ENCODE data around the gene RIPPLY3. TPM values are rescaled to one million over a fixed set of nuclear protein-coding genes. Genes with fewer than 3 reads are reported as not detected.

Gene RIPPLY3
- polyA plus RNA-seq, 1 donor (not counting 4 experiments of a cell fraction or from before 2014, with no cell fraction given): 0.05 TPM

- no peaks in the 10 kb centered on the region for H3K79me2 ChIP-seq (ENCODE audit: control insufficient read depth, insufficient read depth, low read length)
- no peaks in the 10 kb centered on the region for H3K36me3 ChIP-seq (ENCODE audit: control insufficient read depth in 2 of 2, extremely low read depth in 1 of 2, insufficient read depth in 2 of 2, low read length in 2 of 2)
- H3K27me3 ChIP-seq (ENCODE audit: control insufficient read depth, extremely low read depth, insufficient read depth, low read length): no peaks in the 10 kb centered on the region
- FAIRE-seq: no peak
- H4K20me1 ChIP-seq (ENCODE audit: control insufficient read depth, extremely low read depth, insufficient read depth, low read length): no peaks in the 10 kb centered on the region
- no peaks in the 10 kb centered on the region for H3K4me1 ChIP-seq (ENCODE audit: control insufficient read depth, extremely low read depth, insufficient read depth, low read length)
- DNase-seq (ENCODE audit: low read depth, low spot score): no peak
- H3K9ac ChIP-seq (ENCODE audit: control insufficient read depth, extremely low read depth, insufficient read depth, low read length): no peak overlapping the region
- H3K4me3 ChIP-seq (ENCODE audit: control insufficient read depth in 2 of 3, extremely low read depth in 1 of 3, insufficient read depth in 2 of 3, low read depth in 1 of 3, low read length in 3 of 3): no peak overlapping the region
- no peaks in the 10 kb centered on the region for H3K9me1 ChIP-seq (ENCODE audit: control insufficient read depth, extremely low read depth, insufficient read depth, low read length)
- no peak overlapping the region for H3K27ac ChIP-seq (ENCODE audit: control insufficient read depth, insufficient read depth, low read length)
- no peak overlapping the region for H3K4me2 ChIP-seq (ENCODE audit: control insufficient read depth, extremely low read depth, insufficient read depth, low read depth, low read length)
- dilution Hi-C loops (cut with MboI; ENCODE audit: extremely low pct_ligation_motif_present, low sequenced_read_pairs): no loop called here
- H3K9me3 ChIP-seq (ENCODE audit: control insufficient read depth, low read depth, low read length): no peaks in the 10 kb centered on the region
- TF ChIP-seq CTCF (optimal IDR thresholded peaks at IDR 0.05 in 1 of 3, IDR thresholded peaks at IDR 0.05 in 1 of 3, conservative IDR thresholded peaks at IDR 0.05 in 1 of 3; ENCODE audit: extremely low read depth in 1 of 3, insufficient read depth in 2 of 3, low read length in 3 of 3): no peak
- no peak for TF ChIP-seq EZH2 (IDR thresholded peaks at IDR 0.05; ENCODE audit: low read length)
- no peak overlapping the region for H2AFZ ChIP-seq (ENCODE audit: control insufficient read depth, low read length)
These were observed 33.0 kb downstream of the RIPPLY3 start for GRCh38 chr21:37039411-37040075.

GRCh38 chr21:37040212-37040611 lies 33.7 kb downstream of the RIPPLY3 start:
- dilution Hi-C loops (cut with MboI; ENCODE audit: extremely low pct_ligation_motif_present, low sequenced_read_pairs): no loop called here
- H3K27me3 ChIP-seq (ENCODE audit: control insufficient read depth, extremely low read depth, insufficient read depth, low read length): no peaks in the 10 kb centered on the region
- FAIRE-seq (no peak), DNase-seq (ENCODE audit: low read depth, low spot score) (no peak)
- H4K20me1 ChIP-seq (ENCODE audit: control insufficient read depth, extremely low read depth, insufficient read depth, low read length): no peaks in the 10 kb centered on the region
- H3K79me2 ChIP-seq (ENCODE audit: control insufficient read depth, insufficient read depth, low read length): no peaks in the 10 kb centered on the region
- no peak overlapping the region for H3K9ac ChIP-seq (ENCODE audit: control insufficient read depth, extremely low read depth, insufficient read depth, low read length)
- H3K4me3 ChIP-seq (ENCODE audit: control insufficient read depth in 2 of 3, extremely low read depth in 1 of 3, insufficient read depth in 2 of 3, low read depth in 1 of 3, low read length in 3 of 3): no peak overlapping the region
- no peaks in the 10 kb centered on the region for H3K9me3 ChIP-seq (ENCODE audit: control insufficient read depth, low read depth, low read length)
- no peak overlapping the region for H3K27ac ChIP-seq (ENCODE audit: control insufficient read depth, insufficient read depth, low read length)
- no peaks in the 10 kb centered on the region for H3K4me1 ChIP-seq (ENCODE audit: control insufficient read depth, extremely low read depth, insufficient read depth, low read length)
- TF ChIP-seq CTCF (optimal IDR thresholded peaks at IDR 0.05 in 1 of 3, IDR thresholded peaks at IDR 0.05 in 1 of 3, conservative IDR thresholded peaks at IDR 0.05 in 1 of 3; ENCODE audit: extremely low read depth in 1 of 3, insufficient read depth in 2 of 3, low read length in 3 of 3) (no peak), EZH2 (IDR thresholded peaks at IDR 0.05; ENCODE audit: low read length) (no peak)
- H3K9me1 ChIP-seq (ENCODE audit: control insufficient read depth, extremely low read depth, insufficient read depth, low read length): no peaks in the 10 kb centered on the region
- H3K36me3 ChIP-seq (ENCODE audit: control insufficient read depth in 2 of 2, extremely low read depth in 1 of 2, insufficient read depth in 2 of 2, low read length in 2 of 2): no peaks in the 10 kb centered on the region
- no peak overlapping the region for H3K4me2 ChIP-seq (ENCODE audit: control insufficient read depth, extremely low read depth, insufficient read depth, low read depth, low read length)
- H2AFZ ChIP-seq (ENCODE audit: control insufficient read depth, low read length): no peak overlapping the region

All from keratinocyte (primary cell).